ENCODE measurements around the gene NUDT21. TPM values are rescaled to one million over a fixed set of nuclear protein-coding genes. Genes with fewer than 3 reads are reported as not detected.

Gene NUDT21
- total RNA-seq, 8 experiments from 2014 or later, result 32.7 to 149 (median 109) TPM

Other genes with a start within 250 kb of the NUDT21 start
- 100 to 1,000 TPM in 1 of 8 experiments, 10 to 100 TPM in 7; 49.1 to 165 (median 60.1) TPM for gene AMFR, start 25.8 kb downstream of the NUDT21 start, total RNA-seq
- gene OGFOD1, start 222 bp upstream of the NUDT21 start, total RNA-seq, result 10 to 100 TPM; 20.9 to 59.0 (median 33.8) TPM
- gene BBS2, start 68.7 kb upstream of the NUDT21 start, total RNA-seq, result 100 to 1,000 TPM in 1 of 8 experiments, 10 to 100 TPM in 7; 31.8 to 107 (median 45.7) TPM
- not detected for gene MT4, start 113.7 kb upstream of the NUDT21 start, total RNA-seq
- gene MT3, start 138.2 kb upstream of the NUDT21 start, total RNA-seq, result 10 to 100 TPM in 2 of 8 experiments, 1 to 10 TPM in 3, not detected in 3; 1.9 to 16.9 (median 8.7) TPM
- 100 to 1,000 TPM in 3 of 8 experiments, 10 to 100 TPM in 2, 1 to 10 TPM in 3; 4.5 to 313 (median 43.5) TPM for gene MT2A, start 157.3 kb upstream of the NUDT21 start, total RNA-seq
- gene MT1E, start 174.4 kb upstream of the NUDT21 start, total RNA-seq, result 10 to 100 TPM in 3 of 8 experiments, 1 to 10 TPM in 5; 1.1 to 96.8 (median 4.4) TPM
- 1 to 10 TPM in 1 of 8 experiments, under 1 TPM in 3, not detected in 4; 0.25 to 1.5 (median 0.46) TPM for gene MT1M, start 181.3 kb upstream of the NUDT21 start, total RNA-seq
- gene MT1A, start 187.3 kb upstream of the NUDT21 start, total RNA-seq, result 1 to 10 TPM in 1 of 8 experiments, not detected in 7; 3.0 TPM
- not detected for gene MT1B, start 200.6 kb upstream of the NUDT21 start, total RNA-seq
- gene MT1F, start 206.6 kb upstream of the NUDT21 start, total RNA-seq, result 100 to 1,000 TPM in 1 of 8 experiments, 10 to 100 TPM in 3, 1 to 10 TPM in 3, not detected in 1; 1.8 to 156 (median 11.3) TPM
- gene MT1G, start 216.7 kb upstream of the NUDT21 start, total RNA-seq, result 100 to 1,000 TPM in 1 of 8 experiments, 1 to 10 TPM in 6, under 1 TPM in 1; 0.54 to 432 (median 3.5) TPM
- gene MT1H, start 218.5 kb upstream of the NUDT21 start, total RNA-seq, result 1 to 10 TPM in 1 of 8 experiments, under 1 TPM in 1, not detected in 6; 0.66 to 9.9 TPM
- 1,000 to 10,000 TPM in 1 of 8 experiments, 10 to 100 TPM in 7; 21.9 to 1,765 (median 42.9) TPM for gene MT1X, start 231.1 kb upstream of the NUDT21 start, total RNA-seq